ENCODE measurements around the gene SLC12A4.

Gene SLC12A4

DNA sequence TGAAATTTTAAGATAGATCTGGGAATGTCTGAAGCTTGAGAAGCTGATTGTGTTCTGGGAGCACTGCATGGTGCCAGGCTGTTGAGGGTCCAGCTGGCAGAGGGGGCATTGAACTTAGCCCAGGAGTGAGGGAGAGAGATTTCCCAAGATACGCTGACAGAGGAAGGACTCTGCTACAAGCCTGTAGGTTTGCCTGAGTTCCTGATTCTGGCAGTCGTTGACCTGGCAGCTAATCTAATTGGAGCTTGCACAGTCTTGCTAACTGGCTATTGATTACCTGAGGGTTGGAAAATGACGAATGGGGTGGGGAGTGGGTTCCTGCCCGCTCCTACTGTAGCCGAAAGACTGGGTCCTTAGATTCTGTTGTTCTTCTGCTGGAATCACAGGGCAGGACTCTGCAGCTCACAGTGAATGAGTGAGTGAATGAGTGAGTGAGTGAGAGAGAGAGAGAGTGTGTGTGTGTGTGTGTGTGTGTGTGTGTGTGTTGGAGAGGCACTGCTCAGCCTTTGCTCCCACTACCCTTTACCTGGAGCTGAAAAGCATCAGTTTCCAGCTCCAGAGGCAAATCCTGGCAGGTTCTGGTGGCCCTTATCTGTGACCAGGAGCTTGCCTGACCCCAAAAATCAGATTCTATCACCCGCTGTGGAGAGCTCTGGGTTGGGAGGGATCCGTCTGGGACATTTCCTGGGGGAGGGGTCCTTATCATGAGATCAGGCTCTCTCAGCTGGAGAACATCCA lies 53.5 kb downstream of the SLC12A4 start:
- H3K9ac ChIP-seq (ENCODE audit: insufficient read length) = no peak overlapping the region
- no peaks in the 10 kb centered on the region for H3K36me3 ChIP-seq (ENCODE audit: insufficient read depth, low read length)
- TF ChIP-seq POLR2AphosphoS5 (IDR thresholded peaks at IDR 0.05; ENCODE audit: borderline replicate concordance, low read depth, low read length) (no peak), FOXP2 (optimal IDR thresholded peaks at IDR 0.05; ENCODE audit: control extremely low read depth, extremely low read length, insufficient read depth) (no peak), EZH2 (IDR thresholded peaks at IDR 0.05) (no peak)
- no peak overlapping the region for H3K27ac ChIP-seq
- no peaks in the 10 kb centered on the region for H3K9me3 ChIP-seq (ENCODE audit: low read depth, low read length)
- DNase-seq (ENCODE audit: low read depth, low spot score) = no peak
- H3K4me3 ChIP-seq = no peak overlapping the region

DNA sequence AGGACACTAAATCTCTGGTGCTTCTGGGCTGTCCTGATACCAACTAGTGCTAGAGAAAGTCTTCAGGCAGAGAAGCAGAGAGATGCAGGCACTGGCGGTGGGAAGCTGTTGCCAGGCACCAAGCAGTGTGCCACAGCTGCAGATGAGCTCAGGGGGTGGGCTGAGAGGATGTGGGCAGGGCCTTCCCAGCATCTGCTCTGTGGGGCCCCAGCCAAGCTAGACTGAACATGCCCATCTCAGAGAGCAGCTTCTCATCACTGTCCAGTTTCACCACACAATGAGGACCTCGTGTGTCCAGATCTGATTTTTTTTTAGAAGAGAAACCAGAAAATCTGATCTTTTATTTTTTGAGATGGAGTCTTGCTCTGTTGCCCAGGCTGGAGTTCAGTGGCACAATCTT lies 58.3 kb downstream of the SLC12A4 start:
- DNase-seq (ENCODE audit: low read depth, low spot score) = no peak
- TF ChIP-seq EZH2 (IDR thresholded peaks at IDR 0.05) = no peak
- no peak for TF ChIP-seq FOXP2 (optimal IDR thresholded peaks at IDR 0.05; ENCODE audit: control extremely low read depth, extremely low read length, insufficient read depth)
- no peak for TF ChIP-seq POLR2AphosphoS5 (IDR thresholded peaks at IDR 0.05; ENCODE audit: borderline replicate concordance, low read depth, low read length)
- Histone ChIP-seq H3K36me3 (ENCODE audit: insufficient read depth, low read length) (no peaks in the 10 kb centered on the region), H3K27ac (no peak overlapping the region), H3K9me3 (ENCODE audit: low read depth, low read length) (no peaks in the 10 kb centered on the region), H3K4me3 (no peak overlapping the region), H3K9ac (ENCODE audit: insufficient read length) (no peak overlapping the region)

DNA sequence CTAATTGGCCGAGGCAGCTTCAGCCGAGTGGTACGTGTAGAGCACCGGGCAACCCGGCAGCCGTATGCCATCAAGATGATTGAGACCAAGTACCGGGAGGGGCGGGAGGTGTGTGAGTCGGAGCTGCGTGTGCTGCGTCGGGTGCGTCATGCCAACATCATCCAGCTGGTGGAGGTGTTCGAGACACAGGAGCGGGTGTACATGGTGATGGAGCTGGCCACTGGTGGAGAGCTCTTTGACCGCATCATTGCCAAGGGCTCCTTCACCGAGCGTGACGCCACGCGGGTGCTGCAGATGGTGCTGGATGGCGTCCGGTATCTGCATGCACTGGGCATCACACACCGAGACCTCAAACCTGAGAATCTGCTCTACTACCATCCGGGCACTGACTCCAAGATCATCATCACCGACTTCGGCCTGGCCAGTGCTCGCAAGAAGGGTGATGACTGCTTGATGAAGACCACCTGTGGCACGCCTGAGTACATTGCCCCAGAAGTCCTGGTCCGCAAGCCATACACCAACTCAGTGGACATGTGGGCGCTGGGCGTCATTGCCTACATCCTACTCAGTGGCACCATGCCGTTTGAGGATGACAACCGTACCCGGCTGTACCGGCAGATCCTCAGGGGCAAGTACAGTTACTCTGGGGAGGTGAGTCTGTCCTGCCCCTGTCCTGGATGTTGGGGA lies 59.2 kb downstream of the SLC12A4 start:
- Histone ChIP-seq H3K9ac (ENCODE audit: insufficient read length) (no peak overlapping the region), H3K27ac (no peak overlapping the region), H3K4me3 (no peak overlapping the region), H3K36me3 (ENCODE audit: insufficient read depth, low read length) (no peaks in the 10 kb centered on the region), H3K9me3 (ENCODE audit: low read depth, low read length) (no peaks in the 10 kb centered on the region)
- no peak for DNase-seq (ENCODE audit: low read depth, low spot score)
- no peak for TF ChIP-seq POLR2AphosphoS5 (IDR thresholded peaks at IDR 0.05; ENCODE audit: borderline replicate concordance, low read depth, low read length)
- TF ChIP-seq FOXP2 (optimal IDR thresholded peaks at IDR 0.05; ENCODE audit: control extremely low read depth, extremely low read length, insufficient read depth) = no peak
- TF ChIP-seq EZH2 (IDR thresholded peaks at IDR 0.05) = no peak

DNA sequence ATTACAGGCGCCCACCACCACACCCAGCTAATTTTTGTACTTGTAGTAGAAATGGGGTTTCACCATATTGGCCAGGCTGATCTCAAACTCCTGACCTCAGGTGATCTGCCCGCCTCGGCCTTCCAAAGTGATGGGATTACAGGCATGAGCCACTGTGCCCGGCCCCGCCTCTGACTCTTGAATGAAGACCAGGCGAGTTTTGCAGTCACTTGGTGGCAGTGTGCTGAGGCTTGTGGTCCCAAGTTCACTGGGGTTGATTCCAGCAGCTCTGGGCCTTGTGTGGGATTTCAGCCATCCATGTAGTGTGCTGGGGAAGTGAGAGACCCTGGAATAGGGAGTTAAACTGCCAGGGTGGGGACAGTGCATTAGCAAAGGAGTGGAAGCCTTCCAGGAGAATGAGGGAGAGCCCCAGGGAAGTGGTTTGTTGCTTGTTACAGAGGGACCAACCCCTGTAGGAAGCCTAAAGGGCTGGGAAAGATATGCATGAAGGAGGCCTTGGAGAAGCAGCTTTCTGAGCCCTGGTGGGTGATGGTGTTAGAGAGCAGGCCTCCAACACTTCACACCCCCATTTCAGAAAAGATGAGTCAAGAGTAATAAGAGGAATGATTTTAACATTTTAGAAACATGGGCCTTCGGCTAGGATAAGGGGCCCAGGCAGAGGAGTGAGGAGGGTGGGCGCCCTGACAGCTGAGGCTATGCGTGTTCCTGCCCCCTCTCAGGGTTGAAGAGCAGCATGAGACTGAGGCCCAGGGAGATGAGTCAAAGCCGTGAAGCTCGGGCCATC lies 60.8 kb downstream of the SLC12A4 start:
- Histone ChIP-seq H3K9me3 (ENCODE audit: low read depth, low read length) (no peaks in the 10 kb centered on the region), H3K9ac (ENCODE audit: insufficient read length) (no peak overlapping the region), H3K27ac (no peak overlapping the region), H3K4me3 (no peak overlapping the region), H3K36me3 (ENCODE audit: insufficient read depth, low read length) (no peaks in the 10 kb centered on the region)
- DNase-seq (ENCODE audit: low read depth, low spot score) = no peak
- TF ChIP-seq FOXP2 (optimal IDR thresholded peaks at IDR 0.05; ENCODE audit: control extremely low read depth, extremely low read length, insufficient read depth) (no peak), EZH2 (IDR thresholded peaks at IDR 0.05) (no peak), POLR2AphosphoS5 (IDR thresholded peaks at IDR 0.05; ENCODE audit: borderline replicate concordance, low read depth, low read length) (no peak)

DNA sequence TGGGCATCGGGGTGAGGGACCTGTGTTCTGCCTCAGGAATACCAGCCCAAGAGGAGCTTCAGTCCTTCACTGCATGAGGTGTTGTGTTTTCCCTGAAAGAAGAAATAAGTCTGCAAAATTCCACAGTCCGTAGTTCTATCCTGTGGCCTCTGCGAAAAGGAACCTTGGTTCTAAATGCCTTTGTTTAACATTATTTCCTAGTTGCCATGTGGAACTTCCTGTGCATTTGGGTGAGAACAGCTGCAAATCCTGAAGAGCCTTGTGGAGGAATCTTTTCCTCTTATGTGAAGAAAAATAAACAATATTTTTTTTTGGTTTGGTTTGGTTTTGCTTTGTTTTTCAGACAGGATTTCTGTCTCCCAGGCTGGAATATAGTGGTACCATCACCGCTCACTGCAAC lies 65.6 kb downstream of the SLC12A4 start:
- TF ChIP-seq POLR2AphosphoS5 (IDR thresholded peaks at IDR 0.05; ENCODE audit: borderline replicate concordance, low read depth, low read length) (no peak), FOXP2 (optimal IDR thresholded peaks at IDR 0.05; ENCODE audit: control extremely low read depth, extremely low read length, insufficient read depth) (no peak), EZH2 (IDR thresholded peaks at IDR 0.05) (no peak)
- DNase-seq (ENCODE audit: low read depth, low spot score) = no peak
- no peak overlapping the region for H3K27ac ChIP-seq
- no peaks in the 10 kb centered on the region for H3K9me3 ChIP-seq (ENCODE audit: low read depth, low read length)
- no peaks in the 10 kb centered on the region for H3K36me3 ChIP-seq (ENCODE audit: insufficient read depth, low read length)
- no peak overlapping the region for H3K4me3 ChIP-seq
- no peak overlapping the region for H3K9ac ChIP-seq (ENCODE audit: insufficient read length)

DNA sequence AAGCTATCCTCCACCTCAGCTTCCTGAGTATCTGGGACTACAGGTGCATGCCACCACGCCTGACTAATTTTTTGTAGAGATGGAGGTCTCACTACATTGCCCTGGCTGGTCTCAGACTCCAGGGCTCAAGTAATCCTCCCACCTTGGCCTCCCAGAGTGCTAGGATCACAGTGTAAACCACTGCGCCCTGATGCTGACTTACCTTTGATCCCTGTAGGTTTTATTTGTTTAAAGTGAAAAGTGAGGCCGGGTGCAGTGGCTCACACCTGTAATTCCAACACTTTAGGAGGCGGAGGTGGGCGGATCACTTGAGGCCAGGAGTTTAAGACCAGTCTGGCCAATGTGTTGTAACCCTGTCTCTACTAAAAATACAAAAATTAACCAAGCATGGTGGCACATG lies 66.7 kb downstream of the SLC12A4 start:
- H3K4me3 ChIP-seq = no peak overlapping the region
- no peaks in the 10 kb centered on the region for H3K9me3 ChIP-seq (ENCODE audit: low read depth, low read length)
- H3K9ac ChIP-seq (ENCODE audit: insufficient read length) = no peak overlapping the region
- DNase-seq (ENCODE audit: low read depth, low spot score) = no peak
- no peak overlapping the region for H3K27ac ChIP-seq
- TF ChIP-seq POLR2AphosphoS5 (IDR thresholded peaks at IDR 0.05; ENCODE audit: borderline replicate concordance, low read depth, low read length) = no peak
- no peak for TF ChIP-seq FOXP2 (optimal IDR thresholded peaks at IDR 0.05; ENCODE audit: control extremely low read depth, extremely low read length, insufficient read depth)
- no peak for TF ChIP-seq EZH2 (IDR thresholded peaks at IDR 0.05)
- no peaks in the 10 kb centered on the region for H3K36me3 ChIP-seq (ENCODE audit: insufficient read depth, low read length)

DNA sequence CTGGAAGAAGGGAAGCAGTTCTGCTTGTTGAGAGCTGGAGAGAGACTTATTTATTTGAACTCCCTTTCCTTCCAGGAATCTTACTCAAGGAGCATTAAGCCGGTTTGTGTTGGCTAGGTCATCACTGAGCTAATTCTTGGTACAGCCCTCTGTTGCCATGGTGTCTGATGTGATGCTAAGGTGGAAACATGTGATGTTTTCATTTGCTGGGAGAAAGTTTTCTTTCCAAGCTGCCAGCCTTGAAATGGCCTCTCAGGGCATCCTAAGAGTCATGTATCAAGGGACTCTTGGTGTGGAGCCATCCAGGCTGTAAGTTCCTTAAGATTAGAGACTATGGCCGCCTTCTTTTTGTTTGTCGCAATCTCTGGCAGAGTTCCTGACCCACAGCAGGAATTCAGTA lies 71.2 kb downstream of the SLC12A4 start:
- no peak for DNase-seq (ENCODE audit: low read depth, low spot score)
- Histone ChIP-seq H3K9ac (ENCODE audit: insufficient read length) (no peak overlapping the region), H3K27ac (no peak overlapping the region), H3K9me3 (ENCODE audit: low read depth, low read length) (no peaks in the 10 kb centered on the region), H3K36me3 (ENCODE audit: insufficient read depth, low read length) (no peaks in the 10 kb centered on the region), H3K4me3 (no peak overlapping the region)
- no peak for TF ChIP-seq EZH2 (IDR thresholded peaks at IDR 0.05)
- no peak for TF ChIP-seq FOXP2 (optimal IDR thresholded peaks at IDR 0.05; ENCODE audit: control extremely low read depth, extremely low read length, insufficient read depth)
- no peak for TF ChIP-seq POLR2AphosphoS5 (IDR thresholded peaks at IDR 0.05; ENCODE audit: borderline replicate concordance, low read depth, low read length)

DNA sequence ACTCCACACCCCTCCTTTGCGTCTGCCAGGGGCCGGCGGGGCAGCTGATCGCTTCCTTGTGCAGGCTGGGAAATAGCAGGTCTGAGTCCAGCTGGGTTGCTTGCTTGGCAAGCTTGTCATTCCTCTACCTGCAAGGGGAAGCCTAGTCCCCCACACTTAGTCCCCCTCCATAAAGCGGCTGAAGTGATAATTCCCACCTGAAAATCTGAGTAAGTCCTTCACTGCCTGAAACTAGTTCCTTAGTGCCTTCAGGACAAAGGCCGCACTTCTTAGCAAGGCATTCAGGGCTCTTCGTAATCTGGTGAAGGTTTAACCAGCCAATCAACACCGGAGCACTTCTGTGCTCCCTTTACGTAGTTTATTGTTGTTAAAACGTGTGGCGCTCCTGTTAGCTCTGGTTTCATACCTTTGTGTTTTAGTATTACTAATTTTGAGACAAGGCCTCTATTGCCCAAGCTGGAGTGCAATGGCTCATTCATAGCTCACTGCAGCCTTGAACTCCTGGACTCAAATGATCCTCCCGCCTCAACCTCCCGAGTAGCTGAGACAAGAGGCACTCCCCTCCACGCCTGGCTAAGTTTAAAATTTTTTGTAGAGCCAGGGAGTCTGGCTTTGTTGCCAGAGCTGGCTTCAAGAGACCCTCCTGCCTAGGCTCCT lies 74.6 kb downstream of the SLC12A4 start:
- no peak for DNase-seq (ENCODE audit: low read depth, low spot score)
- H3K9ac ChIP-seq (ENCODE audit: insufficient read length) = peak overlapping the region; percentile 89
- H3K36me3 ChIP-seq (ENCODE audit: insufficient read depth, low read length) = no peaks in the 10 kb centered on the region
- no peak for TF ChIP-seq EZH2 (IDR thresholded peaks at IDR 0.05)
- no peak for TF ChIP-seq FOXP2 (optimal IDR thresholded peaks at IDR 0.05; ENCODE audit: control extremely low read depth, extremely low read length, insufficient read depth)
- no peak for TF ChIP-seq POLR2AphosphoS5 (IDR thresholded peaks at IDR 0.05; ENCODE audit: borderline replicate concordance, low read depth, low read length)
- H3K27ac ChIP-seq = no peak overlapping the region
- H3K9me3 ChIP-seq (ENCODE audit: low read depth, low read length) = no peaks in the 10 kb centered on the region
- H3K4me3 ChIP-seq = peak overlapping the region; percentile 84
